ENCODE measurements around the gene HOMER3. TPM values are rescaled to one million over a fixed set of nuclear protein-coding genes. Genes with fewer than 3 reads are reported as not detected.

The HOMER3 gene
- total and polyA plus RNA-seq, 9 of the 15 experiments (the other 6 are each of a cell fraction or from before 2014, with no cell fraction given) = 1.3 to 5.1 (median 3.7) TPM; not detected in 2

GRCh38 chr19:18919086-18919899 is 21.7 kb downstream of the HOMER3 start, which contains the start of the genes COPE and DDX49 (continued):
- no peak for TF ChIP-seq ZNF407 (IDR thresholded peaks at IDR 0.05; ENCODE audit: low read depth)
- no peak for TF ChIP-seq ZFP36 (IDR thresholded peaks at IDR 0.05; ENCODE audit: low read depth, low read length, partially characterized antibody)
- peak; percentile 87 to 92 for TF ChIP-seq SIX5 (IDR thresholded peaks at IDR 0.05; ENCODE audit: borderline replicate concordance in 1 of 2, insufficient read depth in 1 of 2, low read depth in 1 of 2, low read length in 2 of 2)
- TF ChIP-seq MAX (CRISPR knock-in tag; IDR thresholded peaks at IDR 0.05) = peak; percentile 76
- no peak for TF ChIP-seq RFX1 (IDR thresholded peaks at IDR 0.05)
- peak; percentile 75 for TF ChIP-seq RBM39 (optimal IDR thresholded peaks at IDR 0.05; ENCODE audit: low read depth, low read length)
- TF ChIP-seq SAFB2 (IDR thresholded peaks at IDR 0.05; ENCODE audit: borderline replicate concordance, low read depth, low read length, severe bottlenecking) = no peak
- peak; percentile 99 for TF ChIP-seq PHF20 (IDR thresholded peaks at IDR 0.05; ENCODE audit: partially characterized antibody)
- TF ChIP-seq E2F5 (CRISPR knock-in tag; IDR thresholded peaks at IDR 0.05) = no peak
- TF ChIP-seq U2AF2 (optimal IDR thresholded peaks at IDR 0.05; ENCODE audit: low read depth, low read length) = no peak
- TF ChIP-seq MXD1 (CRISPR knock-in tag; IDR thresholded peaks at IDR 0.05; ENCODE audit: borderline replicate concordance, poor library complexity, severe bottlenecking) = peak; percentile 95
- TF ChIP-seq SREBF1 (IDR thresholded peaks at IDR 0.05; ENCODE audit: borderline replicate concordance, low read depth, low read length) = peak; percentile 46; the same call in 1 of the 2 replicates
- TF ChIP-seq TFAM (CRISPR knock-in tag; conservative IDR thresholded peaks at IDR 0.05) = no peak
- TF ChIP-seq NCOA6 (IDR thresholded peaks at IDR 0.05) = no peak
